ENCODE data around the gene TNS3. TPM values are rescaled to one million over a fixed set of nuclear protein-coding genes. Genes with fewer than 3 reads are reported as not detected.
A peak's percentile ranks its signal among the peaks of the same experiment; 100 is the strongest.

TNS3 gene
- total and polyA plus RNA-seq, 2 of the 13 experiments (the other 11 are each of a cell fraction or from before 2014, with no cell fraction given): 52.9 to 55.7 TPM

GRCh38 chr7:47500103-47500563 lies 81.8 kb downstream of the TNS3 start (continued):
- TF ChIP-seq ZNF557 (CRISPR knock-in tag; IDR thresholded peaks at IDR 0.05): no peak
- peak; percentile 92 for TF ChIP-seq HDAC2 (CRISPR knock-in tag; IDR thresholded peaks at IDR 0.05)
- TF ChIP-seq MEIS2 (CRISPR knock-in tag; IDR thresholded peaks at IDR 0.05): peak; percentile 68; the same call in 1 of the 2 replicates
- no peak for TF ChIP-seq ZNF496 (CRISPR knock-in tag; IDR thresholded peaks at IDR 0.05; ENCODE audit: insufficient replicate concordance)
- no peak for TF ChIP-seq MED13 (CRISPR knock-in tag; IDR thresholded peaks at IDR 0.05)
- no peak for TF ChIP-seq SMARCE1 (IDR thresholded peaks at IDR 0.05; ENCODE audit: borderline replicate concordance)
- TF ChIP-seq POLR2A (IDR thresholded peaks at IDR 0.05; ENCODE audit: insufficient read depth in 1 of 2, low read depth in 2 of 2, low read length in 2 of 2): peak in 1 of 2 experiments; percentile 21; a peak in 2 of 4 replicates
- TF ChIP-seq CEBPB (IDR thresholded peaks at IDR 0.05; ENCODE audit: borderline replicate concordance, low read depth, low read length): no peak
- no peak for TF ChIP-seq NCOR1 (IDR thresholded peaks at IDR 0.05; ENCODE audit: borderline replicate concordance, low read length)
- peak; percentile 81; the same call in 1 of the 2 replicates for TF ChIP-seq ZFP36L1 (CRISPR knock-in tag; IDR thresholded peaks at IDR 0.05)
- no peak for TF ChIP-seq POLR2AphosphoS2 (IDR thresholded peaks at IDR 0.05; ENCODE audit: low read depth, low read length)
- peak; percentile 68; the same call in 1 of the 2 replicates for TF ChIP-seq MYC (CRISPR knock-in tag; IDR thresholded peaks at IDR 0.05; ENCODE audit: borderline replicate concordance)
- TF ChIP-seq KLF16 (CRISPR knock-in tag; IDR thresholded peaks at IDR 0.05): 0 out of 4 replicates have a peak, but pooled peaks of 1 of the 2 experiments have one; percentile 39
- no peak for TF ChIP-seq PBX2 (CRISPR knock-in tag; IDR thresholded peaks at IDR 0.05)
- 0 out of 2 replicates have a peak, but pooled peaks have one; percentile 24 for TF ChIP-seq ZNF431 (CRISPR knock-in tag; IDR thresholded peaks at IDR 0.05; ENCODE audit: borderline replicate concordance, low read depth)
- no peak for TF ChIP-seq ZIK1 (CRISPR knock-in tag; IDR thresholded peaks at IDR 0.05; ENCODE audit: borderline replicate concordance, low read depth)
- TF ChIP-seq WIZ (CRISPR knock-in tag; IDR thresholded peaks at IDR 0.05): no peak
- TF ChIP-seq CREBL2 (CRISPR knock-in tag; IDR thresholded peaks at IDR 0.05; ENCODE audit: borderline replicate concordance): no peak
- no peak for TF ChIP-seq ZNF20 (CRISPR knock-in tag; IDR thresholded peaks at IDR 0.05)
- TF ChIP-seq ZNF136 (CRISPR knock-in tag; IDR thresholded peaks at IDR 0.05; ENCODE audit: low read depth): no peak
- peak; percentile 92 for TF ChIP-seq SAP130 (CRISPR knock-in tag; IDR thresholded peaks at IDR 0.05; ENCODE audit: low read depth)
- peak; percentile 94 for TF ChIP-seq RCOR2 (CRISPR knock-in tag; IDR thresholded peaks at IDR 0.05)
- TF ChIP-seq ATRX (CRISPR knock-in tag; IDR thresholded peaks at IDR 0.05; ENCODE audit: borderline replicate concordance): no peak
- peak; percentile 74 for TF ChIP-seq KMT2A (CRISPR knock-in tag; IDR thresholded peaks at IDR 0.05)
- TF ChIP-seq FOXK1 (CRISPR knock-in tag; IDR thresholded peaks at IDR 0.05; ENCODE audit: borderline replicate concordance, low read depth): 0 out of 2 replicates have a peak, but pooled peaks have one; percentile 37
- TF ChIP-seq ZBTB14 (CRISPR knock-in tag; IDR thresholded peaks at IDR 0.05): no peak
- TF ChIP-seq ZNF292 (CRISPR knock-in tag; IDR thresholded peaks at IDR 0.05; ENCODE audit: borderline replicate concordance, low read depth): peak; percentile 95
- TF ChIP-seq ZNF589 (CRISPR knock-in tag; conservative IDR thresholded peaks at IDR 0.05): no peak
- TF ChIP-seq ETV5 (CRISPR knock-in tag; IDR thresholded peaks at IDR 0.05; ENCODE audit: borderline replicate concordance): peak; percentile 59; the same call in 1 of the 2 replicates
- TF ChIP-seq ZNF501 (CRISPR knock-in tag; IDR thresholded peaks at IDR 0.05): peak; percentile 93

All from HepG2 (cell line).